ENCODE data around the gene PEX14.
"Not testable (repeated sequence)": the region's sequence is repeated elsewhere in the genome, so short reads cannot be mapped to it uniquely, and the experiment has no call there.

PEX14 gene

GRCh38 chr1:10449751-10450150 is 25.0 kb upstream of the PEX14 start, which contains the start of gene CORT:
Gene CORT (plus strand): TSS chr1:10450031. CDS start chr1:10450224, 193 bp downstream.
- TF ChIP-seq CTCF (IDR thresholded peaks at IDR 0.05; ENCODE audit: low read depth, low read length) = no peak
- TF ChIP-seq MAX (IDR thresholded peaks at IDR 0.05; ENCODE audit: low read depth, low read length) = no peak
- TF ChIP-seq POLR2A (IDR thresholded peaks at IDR 0.05; ENCODE audit: extremely low read depth, insufficient read length) = no peak
- TF ChIP-seq MYC (IDR thresholded peaks at IDR 0.05; ENCODE audit: low read depth, low read length) = no peak
- DNase-seq (ENCODE audit: low read depth) = no peak
- no peak within 1 kb of the TSS for H3K4me3 ChIP-seq (ENCODE audit: low read depth, low read length)

GRCh38 chr1:10450156-10450814 is 24.5 kb upstream of the PEX14 start:
- no peak for DNase-seq (ENCODE audit: low read depth)
- no peak overlapping the region for H3K4me3 ChIP-seq (ENCODE audit: low read depth, low read length)
- TF ChIP-seq CTCF (IDR thresholded peaks at IDR 0.05; ENCODE audit: low read depth, low read length) (no peak), MAX (IDR thresholded peaks at IDR 0.05; ENCODE audit: low read depth, low read length) (no peak), MYC (IDR thresholded peaks at IDR 0.05; ENCODE audit: low read depth, low read length) (no peak), POLR2A (IDR thresholded peaks at IDR 0.05; ENCODE audit: extremely low read depth, insufficient read length) (no peak)

- TF ChIP-seq MYC (IDR thresholded peaks at IDR 0.05; ENCODE audit: low read depth, low read length) (no peak), CTCF (IDR thresholded peaks at IDR 0.05; ENCODE audit: low read depth, low read length) (no peak), MAX (IDR thresholded peaks at IDR 0.05; ENCODE audit: low read depth, low read length) (no peak), POLR2A (IDR thresholded peaks at IDR 0.05; ENCODE audit: extremely low read depth, insufficient read length) (no peak)
- H3K4me3 ChIP-seq (ENCODE audit: low read depth, low read length) = no peak overlapping the region
These were observed 23.9 kb upstream of the PEX14 start for GRCh38 chr1:10450836-10451235.

GRCh38 chr1:10451287-10451686 is 23.5 kb upstream of the PEX14 start:
- H3K4me3 ChIP-seq (ENCODE audit: low read depth, low read length) = no peak overlapping the region
- DNase-seq (ENCODE audit: low read depth) = no peak
- no peak for TF ChIP-seq CTCF (IDR thresholded peaks at IDR 0.05; ENCODE audit: low read depth, low read length)
- TF ChIP-seq POLR2A (IDR thresholded peaks at IDR 0.05; ENCODE audit: extremely low read depth, insufficient read length) = no peak
- no peak for TF ChIP-seq MAX (IDR thresholded peaks at IDR 0.05; ENCODE audit: low read depth, low read length)
- TF ChIP-seq MYC (IDR thresholded peaks at IDR 0.05; ENCODE audit: low read depth, low read length) = no peak

More at GRCh38 chr1:10450836-10451235, 23.9 kb upstream of the PEX14 start:
- no peak for DNase-seq (ENCODE audit: low read depth)

- no peak for DNase-seq (ENCODE audit: low read depth)
- no peak overlapping the region for H3K4me3 ChIP-seq (ENCODE audit: low read depth, low read length)
- no peak for TF ChIP-seq MAX (IDR thresholded peaks at IDR 0.05; ENCODE audit: low read depth, low read length)
- TF ChIP-seq POLR2A (IDR thresholded peaks at IDR 0.05; ENCODE audit: extremely low read depth, insufficient read length) = no peak
- no peak for TF ChIP-seq MYC (IDR thresholded peaks at IDR 0.05; ENCODE audit: low read depth, low read length)
These were observed 18.7 kb upstream of the PEX14 start for GRCh38 chr1:10456048-10456447.

- H3K4me3 ChIP-seq (ENCODE audit: low read depth, low read length) = no peak overlapping the region
- TF ChIP-seq CTCF (IDR thresholded peaks at IDR 0.05; ENCODE audit: low read depth, low read length) = no peak
- no peak for TF ChIP-seq MAX (IDR thresholded peaks at IDR 0.05; ENCODE audit: low read depth, low read length)
- no peak for DNase-seq (ENCODE audit: low read depth)
These were observed 18.1 kb upstream of the PEX14 start for GRCh38 chr1:10456661-10457060.

GRCh38 chr1:10457462-10457861 is 17.3 kb upstream of the PEX14 start:
- H3K4me3 ChIP-seq (ENCODE audit: low read depth, low read length); DNase-seq (ENCODE audit: low read depth): not testable (repeated sequence)
